GM12878 (cell line): ENCODE measurements around the gene NFE2. TPM values are rescaled to one million over a fixed set of nuclear protein-coding genes. Genes with fewer than 3 reads are reported as not detected.

Source experiments
- ATAC-seq: fragments of 200-7000 bp; cut with Tn5 transposase; 3 replicates; pipeline ENCODE4 v1.9.1; 2020; ENCODE audit warnings: mild to moderate bottlenecking, moderate library complexity
- BruUV-seq: library from RNA; stranded (reverse); fragments of 400-500 nt; replicated peaks from 2 replicates; lab custom pipeline; 2021; lab: Mats Ljungman, UMichigan
- CTCF ChIA-PET: fragments of 300-600 bp; sonication (Branson Sonifier 250); formaldehyde crosslinking; extraction: SDS; loops from one replicate; lab custom pipeline; 2021; ENCODE audit warnings: inconsistent platforms; lab: Yijun Ruan, JAX
- POLR2A ChIA-PET: fragments of 350-600 bp; formaldehyde crosslinking; extraction: SDS; loops from one replicate; lab custom pipeline; 2021; ENCODE audit warnings: inconsistent platforms; lab: Charles Lee
- RAD21 ChIA-PET: fragments of 300-600 bp; sonication (Branson Sonifier 250); formaldehyde crosslinking; loops from one replicate; lab custom pipeline; 2023; ENCODE audit warnings: antibody characterized with exemption; ENCODE audit not compliant: unreplicated experiment; lab: Charles Lee
- SMC1A ChIA-PET: fragments of 300-600 bp; sonication (Branson Sonifier 250); formaldehyde crosslinking; loops from one replicate; lab custom pipeline; 2023; ENCODE audit not compliant: unreplicated experiment, uncharacterized antibody; lab: Charles Lee
- DNase-seq: peaks from one replicate; pipeline ENCODE4 v3.0.0-alpha.2; 2011; ENCODE audit warnings: low read depth, low spot score
- FAIRE-seq: peaks from 3 replicates; lab custom pipeline; 2011; peaks lifted over from hg19 to GRCh38; lab: Jason Lieb, UNC
- H2AFZ ChIP-seq: 2 replicates; pipeline ENCODE4 v1.6.0; 2011; ENCODE audit warnings: low read depth, low read length, control low read depth; ENCODE audit not compliant: control insufficient read depth
- H3K27ac ChIP-seq: 2 replicates; pipeline ENCODE4 v1.5.1; 2011; ENCODE audit warnings: control low read depth; ENCODE audit not compliant: control insufficient read depth, insufficient read depth
- H3K27me3 ChIP-seq, 2 experiments: replicated peaks in 1 of 2; 2 replicates each; pipeline versions ENCODE4 v1.6.0 to v1.6.1; 2011; ENCODE audit warnings: low read length in 1 of 2; ENCODE audit not compliant: control insufficient read depth in 2 of 2, insufficient read depth in 2 of 2
- H3K36me3 ChIP-seq, 2 experiments: 2 replicates each; pipeline ENCODE4 v1.5.1; 2011; ENCODE audit warnings: low read length in 1 of 2; ENCODE audit not compliant: control insufficient read depth in 2 of 2, insufficient read depth in 2 of 2
- H3K4me1 ChIP-seq: 2 replicates; pipeline ENCODE4 v1.6.1; 2011; ENCODE audit warnings: mild to moderate bottlenecking, low read length, moderate library complexity, mixed read lengths; ENCODE audit not compliant: control insufficient read depth, insufficient read depth
- H3K4me2 ChIP-seq: 2 replicates; pipeline ENCODE4 v1.6.0; 2011; ENCODE audit warnings: control low read depth; ENCODE audit not compliant: control insufficient read depth, insufficient read depth
- H3K4me3 ChIP-seq: fragments of 200-600 bp; sonication (generic); 2 replicates; pipeline ENCODE4 v1.5.1; 2016
- H3K79me2 ChIP-seq: 2 replicates; pipeline ENCODE4 v1.6.0; 2011; ENCODE audit warnings: low read length; ENCODE audit not compliant: control insufficient read depth, insufficient read depth
- H3K9ac ChIP-seq: 2 replicates; pipeline ENCODE4 v1.8.0; 2011; ENCODE audit warnings: low read length, control low read depth, mixed read lengths; ENCODE audit not compliant: control insufficient read depth, insufficient read depth
- H3K9me3 ChIP-seq: replicated peaks from 3 replicates; pipeline ENCODE4 v1.5.1; 2011; ENCODE audit warnings: mild to moderate bottlenecking, low read length; ENCODE audit not compliant: control insufficient read depth, insufficient read depth
- H4K20me1 ChIP-seq: 2 replicates; pipeline ENCODE4 v1.6.0; 2011; ENCODE audit not compliant: control insufficient read depth, insufficient read depth
- ASH2L ChIP-seq: fragments of 300-600, 200-600 bp; sonication (generic); IDR thresholded peaks from 2 replicates; pipeline ENCODE4 v1.6.1; 2017; ENCODE audit warnings: low read depth, mild to moderate bottlenecking, borderline replicate concordance
- CHD4 ChIP-seq: fragments of 200-600 bp; sonication (generic); IDR thresholded peaks from 2 replicates; pipeline ENCODE4 v1.6.1; 2016; ENCODE audit warnings: mild to moderate bottlenecking
- EGR1 ChIP-seq, 2 experiments: IDR thresholded peaks; 1 replicate in 1 of 2; 2 replicates in 1 of 2; pipeline ENCODE4 v1.6.1; 2011 to 2012; ENCODE audit warnings: low read depth in 2 of 2, low read length in 2 of 2, borderline replicate concordance in 1 of 2, mild to moderate bottlenecking in 1 of 2, moderate library complexity in 1 of 2
- PML ChIP-seq: IDR thresholded peaks from 2 replicates; pipeline ENCODE4 v1.6.1; 2012; ENCODE audit warnings: low read length, inconsistent platforms
- SMARCA5 ChIP-seq: fragments of 450-650 bp; IDR thresholded peaks from 2 replicates; pipeline ENCODE4 v1.6.1; 2017; ENCODE audit warnings: mild to moderate bottlenecking
- SP1 ChIP-seq: IDR thresholded peaks from one replicate; pipeline ENCODE4 v1.6.1; 2011; ENCODE audit warnings: low read depth, low read length
- YY1 ChIP-seq: IDR thresholded peaks from 2 replicates; pipeline ENCODE4 v1.6.1; 2011; ENCODE audit warnings: low read depth, mild to moderate bottlenecking, low read length
- ZNF207 ChIP-seq: fragments of 450-650 bp; IDR thresholded peaks from 2 replicates; pipeline ENCODE4 v1.6.1; 2014; ENCODE audit warnings: antibody characterized with exemption, mild to moderate bottlenecking, borderline replicate concordance
- WGBS: methylation state at CpG from one replicate; pipeline ENCODE4 v1.1.6; 2016; ENCODE audit warnings: low lambda C conversion rate; ENCODE audit not compliant: insufficient replicate concordance, insufficient coverage; ENCODE audit errors: missing lambda C conversion rate; 5-methylcytosine and 5-hydroxymethylcytosine counted together
- in situ Hi-C: fragments of 300-500 bp; cut with MboI; formaldehyde crosslinking; loops from 9 replicates; pipeline ENCODE4 v1.14.3; 2018; ENCODE audit warnings: mixed read lengths
- intact Hi-C: fragments of 100-400 bp; cut with micrococcal nuclease; formaldehyde crosslinking; loops from one replicate; pipeline ENCODE4 v1.14.2; 2022; ENCODE audit not compliant: unreplicated experiment
- polyA plus RNA-seq, 11 experiments: library from polyadenylated mRNA; depleted of rRNA in 4 of 11; unstranded in 6 of 11; stranded (reverse) in 5 of 11; fragments of >200 nt; fragmentation: Nextera tagmentation in 4 of 11; fragmentation: Illumina TruSeq in 1 of 11; extraction: Ambion mirVana in 4 of 11; extraction: Trizol in 1 of 11; gene quantifications; 1 replicate in 1 of 11; 2 replicates in 10 of 11; pipeline versions ENCODE4 v1.2.1 to v1.2.3, GENCODE V29; 2011 to 2016; ENCODE audit warnings: inconsistent platforms in 2 of 11, missing spikeins in 2 of 11, low read depth in 1 of 11
- total RNA-seq, 4 experiments: library from RNA; depleted of rRNA in 3 of 4; stranded (reverse); fragments of >200 nt in 3 of 4; fragmentation: Illumina TruSeq in 1 of 4; extraction: Trizol in 1 of 4; gene quantifications; 2 replicates each; pipeline versions ENCODE4 v1.2.1 to v1.2.3, GENCODE V29; 2013 to 2021
- TF ChIP-seq, protein P1 (sequence below): IDR thresholded peaks from 2 replicates; pipeline ENCODE4 v1.6.1; 2011; ENCODE audit warnings: borderline replicate concordance, low read depth, mild to moderate bottlenecking, moderate library complexity, mixed read lengths, low read length; ENCODE audit not compliant: insufficient read depth; ENCODE audit errors: extremely low read length
- TF ChIP-seq, protein P2 (sequence below): fragments of 450-650 bp; formaldehyde crosslinking; IDR thresholded peaks from 2 replicates; pipeline ENCODE4 v1.5.0; 2022; ENCODE audit warnings: mild to moderate bottlenecking, missing genetic modification characterization
- TF ChIP-seq, protein P3 (sequence below): fragments of 450-650 bp; IDR thresholded peaks from 2 replicates; pipeline ENCODE4 v1.6.1; 2016; ENCODE audit warnings: mild to moderate bottlenecking
- TF ChIP-seq, protein P4 (sequence below): fragments of 450-650 bp; IDR thresholded peaks from 2 replicates; pipeline ENCODE4 v1.6.1; 2017; ENCODE audit warnings: mild to moderate bottlenecking

Gene NFE2
- total and polyA plus RNA-seq, 10 of the 15 experiments (the other 5 are each of a cell fraction or from before 2014, with no cell fraction given): 0.06 to 0.28 TPM; not detected in 8

DNA sequence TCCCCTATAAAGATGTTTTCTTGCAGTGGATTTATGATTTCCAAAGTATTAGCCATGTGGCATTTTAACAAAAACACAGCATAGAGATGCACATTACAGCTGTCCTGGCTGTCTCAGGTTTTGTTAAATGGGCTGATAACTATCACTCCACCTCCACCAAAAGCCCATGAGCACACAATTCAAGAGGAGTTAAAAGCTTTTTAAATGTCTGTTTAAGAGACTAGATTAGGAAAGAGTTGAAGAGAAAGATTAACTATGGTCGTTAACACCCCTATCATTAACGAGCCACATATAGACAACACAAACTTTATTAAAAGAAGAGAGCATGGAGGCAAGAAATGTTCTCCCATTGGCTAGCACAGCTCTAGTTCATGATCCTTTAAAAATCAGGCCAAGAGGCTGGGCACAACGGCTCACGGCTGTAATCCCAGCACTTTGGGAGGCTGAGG, 35.4 kb downstream of the NFE2 start:
- ChIA-PET RAD21 (interaction anchor here (0.8 kb wide), 1 partner anchor 74 kb away, joined by 3 read pairs; no protein-coding TSS in a partner anchor), CTCF (interaction anchor here (0.8 to 1.9 kb wide), 4 partner anchors 14 to 72 kb away, joined by 3 to 16 read pairs (median 4); no protein-coding TSS in a partner anchor), SMC1A (interaction anchor here (1.3 to 4.2 kb wide), 4 partner anchors 13 to 23 kb away, joined by 3 to 19 read pairs (median 5); partner anchors contain the start of gene CBX5), POLR2A (interaction anchor here (0.5 to 1.2 kb wide), 2 partner anchors 24 to 33 kb away, joined by 3 to 8 read pairs; no protein-coding TSS in a partner anchor)
- Histone ChIP-seq H3K4me1 (peaks cover 6% of the 10 kb centered on the region), H3K9ac (no peak overlapping the region), H3K9me3 (no peaks in the 10 kb centered on the region), H3K79me2 (peaks cover 41% of the 10 kb centered on the region), H3K27ac (no peak overlapping the region), H3K4me3 (no peak overlapping the region), H3K27me3 (no peaks in the 10 kb centered on the region), H2AFZ (no peak overlapping the region), H3K4me2 (no peak overlapping the region), H4K20me1 (no peaks in the 10 kb centered on the region), H3K36me3 (peaks cover 0 to 3% of the 10 kb centered on the region in 2 experiments; a peak in 1 of 4 replicates)
- in situ Hi-C loops: no loop called here
- no peak for FAIRE-seq
- 85% methylated on average over 4 of the region's 4 CpGs for WGBS
- no peak for DNase-seq
- TF ChIP-seq, protein P1, sequence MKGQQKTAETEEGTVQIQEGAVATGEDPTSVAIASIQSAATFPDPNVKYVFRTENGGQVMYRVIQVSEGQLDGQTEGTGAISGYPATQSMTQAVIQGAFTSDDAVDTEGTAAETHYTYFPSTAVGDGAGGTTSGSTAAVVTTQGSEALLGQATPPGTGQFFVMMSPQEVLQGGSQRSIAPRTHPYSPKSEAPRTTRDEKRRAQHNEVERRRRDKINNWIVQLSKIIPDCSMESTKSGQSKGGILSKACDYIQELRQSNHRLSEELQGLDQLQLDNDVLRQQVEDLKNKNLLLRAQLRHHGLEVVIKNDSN: no peak
- TF ChIP-seq PML (no peak), ZNF207 (no peak), EGR1 (IDR thresholded peaks at IDR 0.05; ENCODE audit: borderline replicate concordance in 1 of 2, low read depth in 2 of 2, low read length in 2 of 2) (no peak), SP1 (no peak), YY1 (no peak), CHD4 (no peak), ASH2L (no peak), SMARCA5 (no peak)
- TF ChIP-seq, protein P2, sequence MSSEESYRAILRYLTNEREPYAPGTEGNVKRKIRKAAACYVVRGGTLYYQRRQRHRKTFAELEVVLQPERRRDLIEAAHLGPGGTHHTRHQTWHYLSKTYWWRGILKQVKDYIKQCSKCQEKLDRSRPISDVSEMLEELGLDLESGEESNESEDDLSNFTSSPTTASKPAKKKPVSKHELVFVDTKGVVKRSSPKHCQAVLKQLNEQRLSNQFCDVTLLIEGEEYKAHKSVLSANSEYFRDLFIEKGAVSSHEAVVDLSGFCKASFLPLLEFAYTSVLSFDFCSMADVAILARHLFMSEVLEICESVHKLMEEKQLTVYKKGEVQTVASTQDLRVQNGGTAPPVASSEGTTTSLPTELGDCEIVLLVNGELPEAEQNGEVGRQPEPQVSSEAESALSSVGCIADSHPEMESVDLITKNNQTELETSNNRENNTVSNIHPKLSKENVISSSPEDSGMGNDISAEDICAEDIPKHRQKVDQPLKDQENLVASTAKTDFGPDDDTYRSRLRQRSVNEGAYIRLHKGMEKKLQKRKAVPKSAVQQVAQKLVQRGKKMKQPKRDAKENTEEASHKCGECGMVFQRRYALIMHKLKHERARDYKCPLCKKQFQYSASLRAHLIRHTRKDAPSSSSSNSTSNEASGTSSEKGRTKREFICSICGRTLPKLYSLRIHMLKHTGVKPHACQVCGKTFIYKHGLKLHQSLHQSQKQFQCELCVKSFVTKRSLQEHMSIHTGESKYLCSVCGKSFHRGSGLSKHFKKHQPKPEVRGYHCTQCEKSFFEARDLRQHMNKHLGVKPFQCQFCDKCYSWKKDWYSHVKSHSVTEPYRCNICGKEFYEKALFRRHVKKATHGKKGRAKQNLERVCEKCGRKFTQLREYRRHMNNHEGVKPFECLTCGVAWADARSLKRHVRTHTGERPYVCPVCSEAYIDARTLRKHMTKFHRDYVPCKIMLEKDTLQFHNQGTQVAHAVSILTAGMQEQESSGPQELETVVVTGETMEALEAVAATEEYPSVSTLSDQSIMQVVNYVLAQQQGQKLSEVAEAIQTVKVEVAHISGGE (CRISPR knock-in tag): no peak
- TF ChIP-seq, protein P3, sequence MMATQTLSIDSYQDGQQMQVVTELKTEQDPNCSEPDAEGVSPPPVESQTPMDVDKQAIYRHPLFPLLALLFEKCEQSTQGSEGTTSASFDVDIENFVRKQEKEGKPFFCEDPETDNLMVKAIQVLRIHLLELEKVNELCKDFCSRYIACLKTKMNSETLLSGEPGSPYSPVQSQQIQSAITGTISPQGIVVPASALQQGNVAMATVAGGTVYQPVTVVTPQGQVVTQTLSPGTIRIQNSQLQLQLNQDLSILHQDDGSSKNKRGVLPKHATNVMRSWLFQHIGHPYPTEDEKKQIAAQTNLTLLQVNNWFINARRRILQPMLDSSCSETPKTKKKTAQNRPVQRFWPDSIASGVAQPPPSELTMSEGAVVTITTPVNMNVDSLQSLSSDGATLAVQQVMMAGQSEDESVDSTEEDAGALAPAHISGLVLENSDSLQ: no peak
- TF ChIP-seq, protein P4, sequence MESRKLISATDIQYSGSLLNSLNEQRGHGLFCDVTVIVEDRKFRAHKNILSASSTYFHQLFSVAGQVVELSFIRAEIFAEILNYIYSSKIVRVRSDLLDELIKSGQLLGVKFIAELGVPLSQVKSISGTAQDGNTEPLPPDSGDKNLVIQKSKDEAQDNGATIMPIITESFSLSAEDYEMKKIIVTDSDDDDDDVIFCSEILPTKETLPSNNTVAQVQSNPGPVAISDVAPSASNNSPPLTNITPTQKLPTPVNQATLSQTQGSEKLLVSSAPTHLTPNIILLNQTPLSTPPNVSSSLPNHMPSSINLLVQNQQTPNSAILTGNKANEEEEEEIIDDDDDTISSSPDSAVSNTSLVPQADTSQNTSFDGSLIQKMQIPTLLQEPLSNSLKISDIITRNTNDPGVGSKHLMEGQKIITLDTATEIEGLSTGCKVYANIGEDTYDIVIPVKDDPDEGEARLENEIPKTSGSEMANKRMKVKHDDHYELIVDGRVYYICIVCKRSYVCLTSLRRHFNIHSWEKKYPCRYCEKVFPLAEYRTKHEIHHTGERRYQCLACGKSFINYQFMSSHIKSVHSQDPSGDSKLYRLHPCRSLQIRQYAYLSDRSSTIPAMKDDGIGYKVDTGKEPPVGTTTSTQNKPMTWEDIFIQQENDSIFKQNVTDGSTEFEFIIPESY: no peak
- no TSS peak for BruUV-seq
- intact Hi-C loops: no loop called here
- ATAC-seq: no peak
